GM23338 (cell line): ENCODE data around the gene ATXN7L1. TPM values are rescaled to one million over a fixed set of nuclear protein-coding genes. Genes with fewer than 3 reads are reported as not detected.

ENCODE experiments used
- ATAC-seq: fragments of 200-7000 bp; cut with Tn5 transposase; 3 replicates; pipeline ENCODE4 v1.9.1; 2020
- DNase-seq: peaks from one replicate; pipeline ENCODE4 v3.0.0-alpha.2; 2015; ENCODE audit warnings: low spot score
- H2AFZ ChIP-seq: fragments of 200-600 bp; sonication (generic); 2 replicates; pipeline ENCODE4 v1.8.0; 2016; ENCODE audit warnings: antibody characterized with exemption, mild to moderate bottlenecking, moderate library complexity
- H3F3A ChIP-seq: fragments of 200-600 bp; sonication (generic); replicated peaks from 2 replicates; pipeline ENCODE4 v1.8.0; 2017; ENCODE audit warnings: antibody characterized with exemption, mixed run types, low read depth
- H3K27ac ChIP-seq: fragments of 200-600 bp; sonication (generic); 2 replicates; pipeline ENCODE4 v1.6.1; 2016; ENCODE audit warnings: low read depth
- H3K27me3 ChIP-seq: fragments of 200-600 bp; sonication (generic); 2 replicates; pipeline ENCODE4 v1.8.0; 2016; ENCODE audit warnings: mild to moderate bottlenecking, mixed run types, moderate library complexity; ENCODE audit not compliant: insufficient read depth
- H3K36me3 ChIP-seq: fragments of 200-600 bp; sonication (generic); 2 replicates; pipeline ENCODE4 v1.8.0; 2016; ENCODE audit warnings: mild to moderate bottlenecking; ENCODE audit not compliant: insufficient read depth
- H3K4me1 ChIP-seq: fragments of 200-600 bp; sonication (generic); 2 replicates; pipeline ENCODE4 v1.8.0; 2016; ENCODE audit warnings: mild to moderate bottlenecking, moderate library complexity; ENCODE audit not compliant: insufficient read depth
- H3K4me2 ChIP-seq: fragments of 200-600 bp; sonication (generic); 2 replicates; pipeline ENCODE4 v1.7.1; 2017; ENCODE audit warnings: mixed run types
- H3K4me3 ChIP-seq: fragments of 200-600 bp; sonication (generic); 2 replicates; pipeline ENCODE4 v1.6.1; 2016; ENCODE audit warnings: mixed run types
- H3K79me2 ChIP-seq: fragments of 200-600 bp; sonication (generic); replicated peaks from 2 replicates; pipeline ENCODE4 v1.8.0; 2017; ENCODE audit warnings: mild to moderate bottlenecking; ENCODE audit not compliant: insufficient read depth
- H3K9me2 ChIP-seq: fragments of 200-600 bp; sonication (generic); 2 replicates; pipeline ENCODE4 v1.8.0; 2017; ENCODE audit not compliant: insufficient read depth
- H4K20me1 ChIP-seq: fragments of 200-600 bp; sonication (generic); replicated peaks from 2 replicates; pipeline ENCODE4 v1.8.0; 2017; ENCODE audit warnings: mild to moderate bottlenecking; ENCODE audit not compliant: insufficient read depth
- H3K27ac Mint-ChIP-seq: 2 replicates; pipeline ENCODE4 v1.8.0; 2020; ENCODE audit warnings: inconsistent platforms, mild to moderate bottlenecking, moderate library complexity, mixed read lengths
- H3K27me3 Mint-ChIP-seq: 3 replicates; pipeline ENCODE4 v1.8.0; 2022; ENCODE audit warnings: low read depth, mild to moderate bottlenecking, moderate library complexity, mixed read lengths, inconsistent platforms; ENCODE audit not compliant: insufficient read depth, poor library complexity
- H3K36me3 Mint-ChIP-seq: 3 replicates; pipeline ENCODE4 v1.8.0; 2021; ENCODE audit warnings: low read depth, mild to moderate bottlenecking, inconsistent platforms, moderate library complexity, mixed read lengths
- H3K4me1 Mint-ChIP-seq: 3 replicates; pipeline ENCODE4 v1.8.0; 2020; ENCODE audit warnings: mild to moderate bottlenecking, inconsistent platforms, mixed read lengths
- H3K4me3 Mint-ChIP-seq: 3 replicates; pipeline ENCODE4 v1.8.0; 2021; ENCODE audit warnings: moderate library complexity, mild to moderate bottlenecking, inconsistent platforms, mixed read lengths
- H3K9me3 Mint-ChIP-seq: 3 replicates; pipeline ENCODE4 v1.8.0; 2020; ENCODE audit warnings: moderate library complexity, mild to moderate bottlenecking, inconsistent platforms, mixed read lengths
- ETS1 ChIP-seq: IDR thresholded peaks from 2 replicates; pipeline ENCODE4 v1.6.1; 2016; ENCODE audit warnings: antibody characterized with exemption
- EZH2 ChIP-seq: fragments of 200-600 bp; sonication (generic); IDR thresholded peaks from one replicate; pipeline ENCODE4 v1.8.0; 2017; ENCODE audit warnings: antibody characterized with exemption, mild to moderate bottlenecking, low read depth; ENCODE audit not compliant: unreplicated experiment
- EZH2phosphoT487 ChIP-seq: fragments of 200-600 bp; sonication (generic); IDR thresholded peaks from one replicate; pipeline ENCODE4 v1.8.1; 2018; ENCODE audit warnings: antibody characterized with exemption; ENCODE audit not compliant: unreplicated experiment
- NANOG ChIP-seq: IDR thresholded peaks from 2 replicates; pipeline ENCODE4 v1.6.1; 2016; ENCODE audit warnings: antibody characterized with exemption, borderline replicate concordance
- POLR2AphosphoS5 ChIP-seq: IDR thresholded peaks from 2 replicates; pipeline ENCODE4 v1.6.1; 2016; ENCODE audit warnings: antibody characterized with exemption, low read depth
- ZNF462 ChIP-seq: fragments of 250-450 bp; sonication (Bioruptor Pico); IDR thresholded peaks from 2 replicates; pipeline ENCODE4 v1.5.0; 2020; ENCODE audit warnings: mild to moderate bottlenecking, moderate library complexity
- polyA plus RNA-seq: library from polyadenylated mRNA; unstranded; fragments of >200 nt; fragmentation: Nextera tagmentation; extraction: Ambion mirVana; gene quantifications from 2 replicates; pipeline ENCODE4 v1.2.1, GENCODE V29; 2016
- total RNA-seq: library from RNA; depleted of rRNA; stranded (reverse); fragments of >200 nt; shearing (Covaris generic); gene quantifications from 2 replicates; pipeline ENCODE4 v1.2.3, GENCODE V29; 2014

The ATXN7L1 gene
- total and polyA plus RNA-seq, 2 experiments from 2014 or later = 22.8 to 29.8 TPM

- Histone ChIP-seq H3K27me3 (peaks cover 1% of the 10 kb centered on the region), H3K4me2 (no peak overlapping the region), H3F3A (no peaks in the 10 kb centered on the region), H3K27ac (no peak overlapping the region), H2AFZ (no peak overlapping the region), H3K79me2 (peaks cover 75% of the 10 kb centered on the region), H3K9me2 (0 out of 2 replicates have a peak, but pooled peaks cover 5% of the 10 kb centered on the region), H3K4me3 (no peak overlapping the region), H4K20me1 (no peaks in the 10 kb centered on the region; the same call in 1 of the 2 replicates), H3K36me3 (peaks cover 9% of the 10 kb centered on the region), H3K4me1 (peaks cover 19% of the 10 kb centered on the region)
- Mint-ChIP-seq H3K4me3 (no peak overlapping the region), H3K36me3 (peaks cover 49% of the 10 kb centered on the region), H3K27me3 (peaks cover 9% of the 10 kb centered on the region), H3K27ac (no peak overlapping the region), H3K4me1 (peaks cover 17% of the 10 kb centered on the region; the same call in 2 of the 3 replicates), H3K9me3 (no peaks in the 10 kb centered on the region)
- ATAC-seq (no peak), DNase-seq (no peak)
- no peak for TF ChIP-seq EZH2
- TF ChIP-seq EZH2phosphoT487 = no peak
- TF ChIP-seq ZNF462 = no peak
- TF ChIP-seq NANOG = no peak
- no peak for TF ChIP-seq ETS1
- no peak for TF ChIP-seq POLR2AphosphoS5
These were observed 3.9 kb downstream of the ATXN7L1 start for GRCh38 chr7:105872491-105872890.
